Hepatocyte (in vitro differentiated cells): ENCODE results near the gene RDH14.

ENCODE experiments used
- EZH2 ChIP-seq: fragments of 200-600 bp; sonication (generic); IDR thresholded peaks from 2 replicates; pipeline ENCODE4 v1.6.1; 2016; ENCODE audit warnings: antibody characterized with exemption, mild to moderate bottlenecking, borderline replicate concordance
- TF ChIP-seq, protein P1 (sequence below): fragments of 200-600 bp; sonication (generic); IDR thresholded peaks from 2 replicates; pipeline ENCODE4 v1.5.1; 2016; ENCODE audit warnings: antibody characterized with exemption, mild to moderate bottlenecking; ENCODE audit not compliant: poor library complexity

DNA sequence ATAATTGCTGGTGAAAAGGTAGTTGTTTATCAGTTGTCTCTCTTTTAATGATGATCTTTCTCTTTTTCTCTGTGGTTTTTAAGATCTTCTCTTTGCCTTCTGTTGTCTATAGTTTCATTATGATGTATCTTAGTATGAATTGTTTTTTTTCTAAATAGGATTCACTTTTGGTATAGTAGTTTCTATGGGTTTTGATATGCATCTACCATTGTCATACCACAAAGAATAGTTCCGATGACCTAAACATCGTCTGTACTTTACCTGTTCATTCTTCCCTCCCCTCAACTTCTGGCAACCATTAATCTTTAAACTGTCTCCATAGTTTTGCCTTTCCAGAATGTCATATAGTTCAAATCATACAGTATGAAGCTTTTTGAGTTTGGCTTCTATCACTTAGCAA, 19.6 kb downstream of the RDH14 start:
- TF ChIP-seq, protein P1, sequence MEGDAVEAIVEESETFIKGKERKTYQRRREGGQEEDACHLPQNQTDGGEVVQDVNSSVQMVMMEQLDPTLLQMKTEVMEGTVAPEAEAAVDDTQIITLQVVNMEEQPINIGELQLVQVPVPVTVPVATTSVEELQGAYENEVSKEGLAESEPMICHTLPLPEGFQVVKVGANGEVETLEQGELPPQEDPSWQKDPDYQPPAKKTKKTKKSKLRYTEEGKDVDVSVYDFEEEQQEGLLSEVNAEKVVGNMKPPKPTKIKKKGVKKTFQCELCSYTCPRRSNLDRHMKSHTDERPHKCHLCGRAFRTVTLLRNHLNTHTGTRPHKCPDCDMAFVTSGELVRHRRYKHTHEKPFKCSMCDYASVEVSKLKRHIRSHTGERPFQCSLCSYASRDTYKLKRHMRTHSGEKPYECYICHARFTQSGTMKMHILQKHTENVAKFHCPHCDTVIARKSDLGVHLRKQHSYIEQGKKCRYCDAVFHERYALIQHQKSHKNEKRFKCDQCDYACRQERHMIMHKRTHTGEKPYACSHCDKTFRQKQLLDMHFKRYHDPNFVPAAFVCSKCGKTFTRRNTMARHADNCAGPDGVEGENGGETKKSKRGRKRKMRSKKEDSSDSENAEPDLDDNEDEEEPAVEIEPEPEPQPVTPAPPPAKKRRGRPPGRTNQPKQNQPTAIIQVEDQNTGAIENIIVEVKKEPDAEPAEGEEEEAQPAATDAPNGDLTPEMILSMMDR = no peak
- TF ChIP-seq EZH2 = no peak
